Measurements from ENCODE around the gene OARD1. TPM values are rescaled to one million over a fixed set of nuclear protein-coding genes. Genes with fewer than 3 reads are reported as not detected.

OARD1 gene
- total RNA-seq, 1 donor from 2014 or later = 10.6 TPM

GRCh38 chr6:41097467-41098090 is 25.4 kb upstream of the OARD1 start:
- H2AFZ ChIP-seq (ENCODE audit: low read depth, low read length) = no peak overlapping the region
- no peaks in the 10 kb centered on the region for H3K27me3 ChIP-seq (ENCODE audit: insufficient read depth, low read length)
- no peaks in the 10 kb centered on the region for H3K9me3 ChIP-seq (ENCODE audit: insufficient read depth, low read depth, low read length)
- TF ChIP-seq EZH2 (IDR thresholded peaks at IDR 0.05; ENCODE audit: insufficient read depth, low read length) (no peak), CTCF (IDR thresholded peaks at IDR 0.05; ENCODE audit: insufficient read depth, low read depth, low read length) (peak; percentile 7)
- peaks cover 2% of the 10 kb centered on the region for H3K79me2 ChIP-seq (ENCODE audit: insufficient read depth, low read length)
- peak overlapping the region; percentile 26 for H3K9ac ChIP-seq (ENCODE audit: low read length)
- no peaks in the 10 kb centered on the region for H3K27me3 Mint-ChIP-seq (ENCODE audit: low read depth, unreplicated experiment)
- H3K4me1 Mint-ChIP-seq (ENCODE audit: low read depth, unreplicated experiment) = peaks cover 15% of the 10 kb centered on the region
- H3K4me3 ChIP-seq (ENCODE audit: insufficient read depth, low read depth, low read length) = no peak overlapping the region
- peak overlapping the region; percentile 55 for H3K4me2 ChIP-seq (ENCODE audit: low read length)
- no peaks in the 10 kb centered on the region for H3K9me3 Mint-ChIP-seq (ENCODE audit: unreplicated experiment)
- H3K36me3 Mint-ChIP-seq (ENCODE audit: low read depth, unreplicated experiment) = peaks cover 29% of the 10 kb centered on the region
- H3K4me1 ChIP-seq (ENCODE audit: insufficient read depth, low read length) = peaks cover 23% of the 10 kb centered on the region
- H3K36me3 ChIP-seq (ENCODE audit: insufficient read depth, low read length) = peaks cover 51% of the 10 kb centered on the region
- peak overlapping the region; percentile 62 for H3K27ac ChIP-seq (ENCODE audit: low read depth, low read length)
- H3K4me3 Mint-ChIP-seq (ENCODE audit: unreplicated experiment) = no peak overlapping the region
- peak overlapping the region; percentile 30 for H3K27ac Mint-ChIP-seq (ENCODE audit: unreplicated experiment)
- DNase-seq (ENCODE audit: low read depth) = peak; percentile 84
- H4K20me1 ChIP-seq (ENCODE audit: insufficient read depth, low read length) = peaks cover 27% of the 10 kb centered on the region
- peak; percentile 41 for FAIRE-seq

- H3K27me3 ChIP-seq (ENCODE audit: insufficient read depth, low read length) = no peaks in the 10 kb centered on the region
- H3K27me3 Mint-ChIP-seq (ENCODE audit: low read depth, unreplicated experiment) = no peaks in the 10 kb centered on the region
- peaks cover 24% of the 10 kb centered on the region for H4K20me1 ChIP-seq (ENCODE audit: insufficient read depth, low read length)
- peak overlapping the region; percentile 55 for H3K27ac Mint-ChIP-seq (ENCODE audit: unreplicated experiment)
- no peak overlapping the region for H3K27ac ChIP-seq (ENCODE audit: low read depth, low read length)
- H3K9ac ChIP-seq (ENCODE audit: low read length) = no peak overlapping the region
- H3K79me2 ChIP-seq (ENCODE audit: insufficient read depth, low read length) = no peaks in the 10 kb centered on the region
- DNase-seq (ENCODE audit: low read depth) (no peak), FAIRE-seq (no peak)
- TF ChIP-seq CTCF (IDR thresholded peaks at IDR 0.05; ENCODE audit: insufficient read depth, low read depth, low read length) (no peak), EZH2 (IDR thresholded peaks at IDR 0.05; ENCODE audit: insufficient read depth, low read length) (no peak)
- peaks cover 23% of the 10 kb centered on the region for H3K4me1 ChIP-seq (ENCODE audit: insufficient read depth, low read length)
- peaks cover 66% of the 10 kb centered on the region for H3K36me3 ChIP-seq (ENCODE audit: insufficient read depth, low read length)
- no peaks in the 10 kb centered on the region for H3K9me3 Mint-ChIP-seq (ENCODE audit: unreplicated experiment)
- H3K36me3 Mint-ChIP-seq (ENCODE audit: low read depth, unreplicated experiment) = peaks cover 21% of the 10 kb centered on the region
- no peak overlapping the region for H3K4me3 Mint-ChIP-seq (ENCODE audit: unreplicated experiment)
- peaks cover 14% of the 10 kb centered on the region for H3K4me1 Mint-ChIP-seq (ENCODE audit: low read depth, unreplicated experiment)
- no peak overlapping the region for H3K4me3 ChIP-seq (ENCODE audit: insufficient read depth, low read depth, low read length)
- H3K9me3 ChIP-seq (ENCODE audit: insufficient read depth, low read depth, low read length) = no peaks in the 10 kb centered on the region
- H2AFZ ChIP-seq (ENCODE audit: low read depth, low read length) = no peak overlapping the region
- no peak overlapping the region for H3K4me2 ChIP-seq (ENCODE audit: low read length)
These were observed 21.6 kb upstream of the OARD1 start for GRCh38 chr6:41093729-41094128.

- DNase-seq (ENCODE audit: low read depth) (no peak), FAIRE-seq (no peak)
- H4K20me1 ChIP-seq (ENCODE audit: insufficient read depth, low read length) = peaks cover 17% of the 10 kb centered on the region
- peaks cover 66% of the 10 kb centered on the region for H3K36me3 ChIP-seq (ENCODE audit: insufficient read depth, low read length)
- peaks cover 12% of the 10 kb centered on the region for H3K4me1 ChIP-seq (ENCODE audit: insufficient read depth, low read length)
- no peak overlapping the region for H3K4me3 ChIP-seq (ENCODE audit: insufficient read depth, low read depth, low read length)
- H3K27me3 ChIP-seq (ENCODE audit: insufficient read depth, low read length) = no peaks in the 10 kb centered on the region
- H2AFZ ChIP-seq (ENCODE audit: low read depth, low read length) = no peak overlapping the region
- H3K9me3 ChIP-seq (ENCODE audit: insufficient read depth, low read depth, low read length) = no peaks in the 10 kb centered on the region
- H3K4me3 Mint-ChIP-seq (ENCODE audit: unreplicated experiment) = no peak overlapping the region
- no peaks in the 10 kb centered on the region for H3K9me3 Mint-ChIP-seq (ENCODE audit: unreplicated experiment)
- no peak overlapping the region for H3K4me2 ChIP-seq (ENCODE audit: low read length)
- H3K9ac ChIP-seq (ENCODE audit: low read length) = no peak overlapping the region
- no peaks in the 10 kb centered on the region for H3K27me3 Mint-ChIP-seq (ENCODE audit: low read depth, unreplicated experiment)
- H3K4me1 Mint-ChIP-seq (ENCODE audit: low read depth, unreplicated experiment) = peaks cover 6% of the 10 kb centered on the region
- H3K27ac ChIP-seq (ENCODE audit: low read depth, low read length) = no peak overlapping the region
- no peak overlapping the region for H3K27ac Mint-ChIP-seq (ENCODE audit: unreplicated experiment)
- peaks cover 19% of the 10 kb centered on the region for H3K36me3 Mint-ChIP-seq (ENCODE audit: low read depth, unreplicated experiment)
- peaks cover 3% of the 10 kb centered on the region for H3K79me2 ChIP-seq (ENCODE audit: insufficient read depth, low read length)
- TF ChIP-seq EZH2 (IDR thresholded peaks at IDR 0.05; ENCODE audit: insufficient read depth, low read length) = no peak
- peak; percentile 29 for TF ChIP-seq CTCF (IDR thresholded peaks at IDR 0.05; ENCODE audit: insufficient read depth, low read depth, low read length)
These were observed 20.4 kb upstream of the OARD1 start for GRCh38 chr6:41092421-41093140.
